Activated CD8-positive, alpha-beta memory T cell treated with anti-CD3 and anti-CD28 coated beads, Interleukin-2, amount 50 U/mL, for 1 hour (primary cell): ENCODE measurements around the gene BBS9.
A peak's percentile ranks its signal among the peaks of the same experiment; 100 is the strongest.
"Not testable (repeated sequence)": the region's sequence is repeated elsewhere in the genome, so short reads cannot be mapped to it uniquely, and the experiment has no call there.

Experiments used
- DNase-seq: peaks from one replicate; pipeline ENCODE4 v3.0.0-alpha.2; 2020; ENCODE audit errors: extremely low read depth

BBS9 gene

GRCh38 chr7:33128990-33129805, at the start of gene BBS9:
Gene BBS9, plus strand, starts transcription at chr7:33129564. Its CDS starts 16,689 bp downstream, at chr7:33146253.
- peak; percentile 69 for DNase-seq

GRCh38 chr7:33079763-33080690, 49.3 kb upstream of the BBS9 start:
- no peak for DNase-seq

GRCh38 chr7:33087356-33087755, 42.0 kb upstream of the BBS9 start:
- DNase-seq: no peak

GRCh38 chr7:33087858-33088257, 41.5 kb upstream of the BBS9 start:
- DNase-seq: no peak

- no peak for DNase-seq
Observed at GRCh38 chr7:33089142-33089541, 40.2 kb upstream of the BBS9 start.

GRCh38 chr7:33091111-33091531, 38.2 kb upstream of the BBS9 start:
- DNase-seq: no peak

- DNase-seq: no peak
Observed at GRCh38 chr7:33091641-33092191, 37.6 kb upstream of the BBS9 start.

GRCh38 chr7:33093266-33093665, 36.1 kb upstream of the BBS9 start:
- no peak for DNase-seq

- not testable (repeated sequence) for DNase-seq
Observed at GRCh38 chr7:33094745-33095275, 34.6 kb upstream of the BBS9 start.

GRCh38 chr7:33099154-33099940, 30.0 kb upstream of the BBS9 start:
- DNase-seq: no peak

- DNase-seq: no peak
Observed at GRCh38 chr7:33100770-33101169, 28.6 kb upstream of the BBS9 start.

GRCh38 chr7:33101906-33102305, 27.5 kb upstream of the BBS9 start:
- DNase-seq: no peak

- no peak for DNase-seq
Observed at GRCh38 chr7:33107136-33108066, 22.0 kb upstream of the BBS9 start.

GRCh38 chr7:33108554-33109004, 20.8 kb upstream of the BBS9 start:
- no peak for DNase-seq

- peak; percentile 26 for DNase-seq
Observed at GRCh38 chr7:33109005-33109757, 20.2 kb upstream of the BBS9 start, which contains the start of gene RP9. Gene RP9, minus strand, starts transcription at chr7:33109404. Its CDS starts 32 bp downstream, at chr7:33109372.

- DNase-seq: no peak
Observed at GRCh38 chr7:33109758-33110238, 19.6 kb upstream of the BBS9 start.

GRCh38 chr7:33111614-33112013, 17.8 kb upstream of the BBS9 start:
- DNase-seq: no peak

- DNase-seq: no peak
Observed at GRCh38 chr7:33114976-33115375, 14.4 kb upstream of the BBS9 start.

GRCh38 chr7:33118383-33118782, 11.0 kb upstream of the BBS9 start:
- DNase-seq: no peak
